OCI-LY7 (cell line): ENCODE measurements around the gene HCFC1. TPM values are rescaled to one million over a fixed set of nuclear protein-coding genes. Genes with fewer than 3 reads are reported as not detected.

Experiments used
- BruUV-seq: library from RNA; stranded (reverse); fragments of 400-500 nt; replicated peaks from 2 replicates; lab custom pipeline; 2021; lab: Mats Ljungman, UMichigan
- CTCF ChIA-PET: fragments of 300-600 bp; sonication (Branson Sonifier 250); formaldehyde crosslinking; loops from one replicate; lab custom pipeline; 2022; ENCODE audit warnings: antibody characterized with exemption; ENCODE audit not compliant: unreplicated experiment; lab: Charles Lee
- POLR2A ChIA-PET: fragments of 300-600 bp; sonication (Branson Sonifier 250); formaldehyde crosslinking; loops from one replicate; lab custom pipeline; 2022; ENCODE audit warnings: antibody characterized with exemption; lab: Charles Lee
- DNase-seq: peaks from one replicate; pipeline ENCODE4 v3.0.0-alpha.2; 2015; ENCODE audit warnings: low spot score
- H2AFZ ChIP-seq: fragments of 200-600 bp; sonication (generic), shearing (Covaris generic); 2 replicates; pipeline ENCODE4 v1.6.1; 2014; ENCODE audit warnings: mild to moderate bottlenecking, antibody characterized with exemption, low read length, moderate library complexity
- H3K27ac ChIP-seq: fragments of 200-600 bp; sonication (generic); 2 replicates; pipeline ENCODE4 v1.5.1; 2014; ENCODE audit warnings: mixed run types, low read depth, mild to moderate bottlenecking, moderate library complexity, low read length, inconsistent platforms; ENCODE audit not compliant: poor library complexity, severe bottlenecking
- H3K36me3 ChIP-seq: fragments of 200-600 bp; sonication (generic); 2 replicates; pipeline ENCODE4 v1.6.1; 2014; ENCODE audit warnings: mild to moderate bottlenecking, antibody characterized with exemption, low read length, moderate library complexity, mixed read lengths; ENCODE audit not compliant: insufficient read depth
- H3K4me1 ChIP-seq: fragments of 200-600 bp; sonication (generic); 2 replicates; pipeline ENCODE4 v1.5.1; 2014; ENCODE audit warnings: mild to moderate bottlenecking, low read length; ENCODE audit not compliant: insufficient read depth, poor library complexity, severe bottlenecking
- H3K4me2 ChIP-seq: fragments of 200-600 bp; sonication (generic); 2 replicates; pipeline ENCODE4 v1.6.1; 2014; ENCODE audit warnings: mild to moderate bottlenecking, low read length
- H3K4me3 ChIP-seq: fragments of 200-600 bp; sonication (generic); 2 replicates; pipeline ENCODE4 v1.5.1; 2014; ENCODE audit warnings: mild to moderate bottlenecking, low read depth, low read length; ENCODE audit not compliant: poor library complexity, severe bottlenecking
- H3K79me2 ChIP-seq: fragments of 200-600 bp; sonication (generic); 2 replicates; pipeline ENCODE4 v1.6.1; 2016; ENCODE audit warnings: low read depth, mild to moderate bottlenecking, low read length, moderate library complexity, mixed read lengths; ENCODE audit not compliant: insufficient read depth
- H3K9me2 ChIP-seq: fragments of 200-600 bp; sonication (generic); 2 replicates; pipeline ENCODE4 v1.6.1; 2016; ENCODE audit warnings: mild to moderate bottlenecking, low read length, mixed read lengths; ENCODE audit not compliant: insufficient read depth
- H3K9me3 ChIP-seq: fragments of 200-600 bp; sonication (generic); 2 replicates; pipeline ENCODE4 v1.6.1; 2014; ENCODE audit warnings: mild to moderate bottlenecking, mixed run types, low read length, mixed read lengths
- H4K20me1 ChIP-seq: fragments of 200-600 bp; sonication (generic); 2 replicates; pipeline ENCODE4 v1.6.1; 2014; ENCODE audit warnings: mild to moderate bottlenecking, antibody characterized with exemption, low read length, moderate library complexity, mixed read lengths; ENCODE audit not compliant: insufficient read depth
- CTCF ChIP-seq: fragments of 200-600 bp; sonication (generic); conservative IDR thresholded peaks from 2 replicates; pipeline ENCODE4 v1.5.1; 2014; ENCODE audit warnings: mild to moderate bottlenecking, antibody characterized with exemption, low read length, moderate library complexity, mixed read lengths
- EZH2phosphoT487 ChIP-seq: fragments of 200-600 bp; sonication (generic); IDR thresholded peaks from 2 replicates; pipeline ENCODE4 v1.6.1; 2018; ENCODE audit warnings: low read depth, borderline replicate concordance, mild to moderate bottlenecking, mixed run types, antibody characterized with exemption, low read length, moderate library complexity, mixed read lengths
- intact Hi-C: fragments of 100-400 bp; cut with micrococcal nuclease; formaldehyde crosslinking; loops from one replicate; pipeline ENCODE4 v1.10.0; 2022; ENCODE audit not compliant: unreplicated experiment
- total RNA-seq, 2 experiments: library from RNA; depleted of rRNA in 1 of 2; stranded (reverse); fragments of >200 nt in 1 of 2; shearing (Covaris generic) in 1 of 2; gene quantifications; 2 replicates each; pipeline ENCODE4 v1.2.3, GENCODE V29; 2014 to 2022

HCFC1 gene
- total RNA-seq, 2 experiments from 2014 or later = 64.2 to 134 TPM

- Histone ChIP-seq H3K4me3 (peak overlapping the region; percentile 83), H2AFZ (no peak overlapping the region; the same call in 1 of the 2 replicates), H3K4me2 (peak overlapping the region; percentile 91), H3K9me2 (no peaks in the 10 kb centered on the region; the same call in 1 of the 2 replicates), H3K27ac (peak overlapping the region; percentile 76), H3K79me2 (peaks cover 6% of the 10 kb centered on the region; the same call in 1 of the 2 replicates), H3K36me3 (peaks cover 22% of the 10 kb centered on the region), H3K9me3 (no peaks in the 10 kb centered on the region), H4K20me1 (no peaks in the 10 kb centered on the region), H3K4me1 (peaks cover 29% of the 10 kb centered on the region)
- TF ChIP-seq EZH2phosphoT487 (no peak), CTCF (no peak)
- CTCF ChIA-PET = no interaction called here
- POLR2A ChIA-PET = interaction anchor here (1.3 to 1.7 kb wide), 2 partner anchors 21 to 92 kb away, joined by 3 to 5 read pairs; no protein-coding TSS in a partner anchor
- intact Hi-C loops = no loop called here
- peak; percentile 7 for DNase-seq
- BruUV-seq = TSS peak; percentile 71
Measured at GRCh38 chrX:154020536-154021115, 49.0 kb upstream of the HCFC1 start.

GRCh38 chrX:154019633-154020528 is 48.3 kb upstream of the HCFC1 start, which contains the start of gene IRAK1:
Gene IRAK1 (minus strand): TSS chrX:154019902. CDS start chrX:154019812, 90 bp downstream.
- peak within 1 kb of the TSS; percentile 97 for H3K4me3 ChIP-seq
- H2AFZ ChIP-seq = peak within 1 kb of the TSS; percentile 46; the same call in 1 of the 2 replicates
- CTCF ChIA-PET = no interaction called here
- H3K27ac ChIP-seq = peak within 1 kb of the TSS; percentile 76
- peaks cover 6% of the 10 kb centered on the region; the same call in 1 of the 2 replicates for H3K79me2 ChIP-seq
- intact Hi-C loops = loop anchor here (1.0 kb wide), 2 partner anchors 49 to 92 kb away; partner anchors contain the start of gene HCFC1
- peak; percentile 73 for DNase-seq
- no peaks in the 10 kb centered on the region for H4K20me1 ChIP-seq
- H3K9me3 ChIP-seq = no peaks in the 10 kb centered on the region
- POLR2A ChIA-PET = interaction anchor here (1.3 to 1.7 kb wide), 2 partner anchors 22 to 91 kb away, joined by 3 to 5 read pairs; no protein-coding TSS in a partner anchor
- no TSS peak for BruUV-seq
- H3K4me1 ChIP-seq = peaks cover 29% of the 10 kb centered on the region
- H3K36me3 ChIP-seq = peaks cover 29% of the 10 kb centered on the region
- H3K9me2 ChIP-seq = no peaks in the 10 kb centered on the region; the same call in 1 of the 2 replicates
- peak within 1 kb of the TSS; percentile 91 for H3K4me2 ChIP-seq
- TF ChIP-seq CTCF (no peak), EZH2phosphoT487 (no peak)
